Neural progenitor cell (in vitro differentiated cells): ENCODE results near the gene TBC1D24.

Experiments
- CTCF ChIP-seq: fragments of 200-600 bp; sonication (generic); IDR thresholded peaks from 2 replicates; pipeline ENCODE4 v1.5.1; 2017; ENCODE audit warnings: antibody characterized with exemption, mild to moderate bottlenecking
- EZH2 ChIP-seq: fragments of 200-600 bp; sonication (generic); IDR thresholded peaks from 2 replicates; pipeline ENCODE4 v1.6.1; 2017; ENCODE audit warnings: antibody characterized with exemption, mild to moderate bottlenecking, moderate library complexity
- EZH2phosphoT487 ChIP-seq: fragments of 200-600 bp; sonication (generic); IDR thresholded peaks from 2 replicates; pipeline ENCODE4 v1.6.1; 2017; ENCODE audit warnings: antibody characterized with exemption

- no peak for TF ChIP-seq EZH2
- TF ChIP-seq CTCF, result no peak
- TF ChIP-seq EZH2phosphoT487, result no peak
Measured at GRCh38 chr16:2499454-2499853, 24.5 kb downstream of the TBC1D24 start.
